ENCODE data around the gene LIME1. TPM values are rescaled to one million over a fixed set of nuclear protein-coding genes. Genes with fewer than 3 reads are reported as not detected.

The LIME1 gene
- total and polyA plus RNA-seq, 2 of the 8 experiments (the other 6 are each of a cell fraction or from before 2014, with no cell fraction given): 4.5 to 5.9 TPM

GRCh38 chr20:63773571-63774241 is 37.2 kb downstream of the LIME1 start:
- Histone ChIP-seq H3K4me2 (ENCODE audit: insufficient read depth in 1 of 2, low read depth in 2 of 2, low read length in 2 of 2) (no peak overlapping the region), H3K9ac (replicated peaks in 1 of 4; ENCODE audit: extremely low read depth in 1 of 4, low read depth in 3 of 4, low read length in 3 of 4) (no peak overlapping the region), H3K23me2 (ENCODE audit: low read depth, low read length) (peaks cover 7% of the 10 kb centered on the region; the same call in 1 of the 2 replicates), H4K91ac (replicated peaks; ENCODE audit: insufficient read length, low read length) (no peak overlapping the region), H2BK120ac (replicated peaks; ENCODE audit: low read depth, low read length) (no peak overlapping the region), H3K36me3 (ENCODE audit: control insufficient read depth in 2 of 4, insufficient read depth in 4 of 4, low read length in 3 of 4) (no peaks in the 10 kb centered on the region; a peak in 1 of 8 replicates), H3K9me3 (ENCODE audit: insufficient read depth in 2 of 2, low read depth in 1 of 2, low read length in 1 of 2) (peaks cover 0 to 3% of the 10 kb centered on the region in 2 experiments; a peak in 1 of 4 replicates), H3K27ac (ENCODE audit: low read depth, low read length) (no peak overlapping the region), H3K79me2 (ENCODE audit: control insufficient read depth in 1 of 2, insufficient read depth in 2 of 2, low read length in 2 of 2) (peaks cover 4 to 11% of the 10 kb centered on the region in 2 experiments; a peak in 2 of 4 replicates), H2AK5ac (ENCODE audit: low read depth, low read length) (no peak overlapping the region), H2BK15ac (ENCODE audit: low read length) (no peak overlapping the region), H2BK5ac (ENCODE audit: low read depth, low read length) (no peak overlapping the region; the same call in 1 of the 2 replicates), H2BK20ac (ENCODE audit: low read length) (no peak overlapping the region), H4K20me1 (replicated peaks in 1 of 2; ENCODE audit: control insufficient read depth in 1 of 2, insufficient read depth in 2 of 2, low read length in 2 of 2) (peaks cover 3 to 14% of the 10 kb centered on the region in 2 experiments), H4K8ac (ENCODE audit: extremely low read depth, insufficient read depth, low read length) (no peak overlapping the region; the same call in 1 of the 2 replicates), H4K5ac (ENCODE audit: insufficient read length, low read depth, low read length) (no peak overlapping the region), H3K14ac (ENCODE audit: insufficient read length) (no peak overlapping the region), H2AFZ (ENCODE audit: low read length) (no peak overlapping the region), H3K56ac (replicated peaks; ENCODE audit: insufficient read length, low read depth, low read length) (no peak overlapping the region), H3K4me3 (ENCODE audit: extremely low read depth in 1 of 4, insufficient read depth in 2 of 4, low read depth in 3 of 4, low read length in 4 of 4) (no peak overlapping the region), H3K79me1 (ENCODE audit: low read depth, low read length) (peaks cover 14% of the 10 kb centered on the region), H3K18ac (ENCODE audit: extremely low read depth, low read length) (no peak overlapping the region), H2BK12ac (ENCODE audit: low read depth, low read length) (no peak overlapping the region), H3K23ac (ENCODE audit: insufficient read length) (no peak overlapping the region), H3K27me3 (replicated peaks in 1 of 4; ENCODE audit: control insufficient read depth in 3 of 4, extremely low read depth in 1 of 4, insufficient read depth in 3 of 4, low read length in 3 of 4) (no peaks in the 10 kb centered on the region), H3K4me1 (replicated peaks in 1 of 4; ENCODE audit: control insufficient read depth in 3 of 4, insufficient read depth in 4 of 4, low read length in 3 of 4) (peaks cover 0 to 9% (median 6%) of the 10 kb centered on the region in 4 experiments; a peak in 5 of 7 replicates), H3K4ac (replicated peaks; ENCODE audit: insufficient read length, low read depth, low read length) (no peak overlapping the region)
- ChIA-PET CTCF (ENCODE audit: partially characterized antibody) (interaction anchor here (0.6 to 10.7 kb wide), 7 partner anchors 14 to 168 kb away, joined by 3 to 191 read pairs (median 17); partner anchors contain the start of gene TPD52L2), POLR2A (ENCODE audit: partially characterized antibody) (interaction anchor here (1.4 to 2.8 kb wide), 3 partner anchors 11 to 92 kb away, joined by 3 to 22 read pairs (median 3); partner anchors contain the start of gene TPD52L2)
- no peak for DNase-seq (ENCODE audit: low read depth in 1 of 2, low spot score in 2 of 2)
- FAIRE-seq: no peak
- WGBS, 2 experiments (ENCODE audit: extremely low coverage in 1 of 2, insufficient coverage in 1 of 2, insufficient read length in 1 of 2, insufficient replicate concordance in 2 of 2, low coverage in 1 of 2, low lambda C conversion rate in 2 of 2, missing lambda C conversion rate in 1 of 2): 92% methylated on average over 29 of the region's 33 CpGs; no CpG with 5 or more reads in 1 of the 2 experiments
- TF ChIP-seq TBP (IDR thresholded peaks at IDR 0.05; ENCODE audit: low read depth, low read length) (no peak), KDM1A (IDR thresholded peaks at IDR 0.05; ENCODE audit: borderline replicate concordance, low read length) (no peak), ZNF274 (IDR thresholded peaks at IDR 0.05; ENCODE audit: borderline replicate concordance, extremely low read depth, low read length) (no peak), TCF12 (IDR thresholded peaks at IDR 0.05; ENCODE audit: low read depth, low read length) (no peak)
